NCI-H2171 treated with DMSO at 0.1 percent for 48 hours (cell line): ENCODE data around the gene AMOTL1.
"Not testable (repeated sequence)": the region's sequence is repeated elsewhere in the genome, so short reads cannot be mapped to it uniquely, and the experiment has no call there.

Source experiments
- DNase-seq: peaks from one replicate; lab custom pipeline; 2025; lab: John Stamatoyannopoulos, UW

Gene AMOTL1

DNA sequence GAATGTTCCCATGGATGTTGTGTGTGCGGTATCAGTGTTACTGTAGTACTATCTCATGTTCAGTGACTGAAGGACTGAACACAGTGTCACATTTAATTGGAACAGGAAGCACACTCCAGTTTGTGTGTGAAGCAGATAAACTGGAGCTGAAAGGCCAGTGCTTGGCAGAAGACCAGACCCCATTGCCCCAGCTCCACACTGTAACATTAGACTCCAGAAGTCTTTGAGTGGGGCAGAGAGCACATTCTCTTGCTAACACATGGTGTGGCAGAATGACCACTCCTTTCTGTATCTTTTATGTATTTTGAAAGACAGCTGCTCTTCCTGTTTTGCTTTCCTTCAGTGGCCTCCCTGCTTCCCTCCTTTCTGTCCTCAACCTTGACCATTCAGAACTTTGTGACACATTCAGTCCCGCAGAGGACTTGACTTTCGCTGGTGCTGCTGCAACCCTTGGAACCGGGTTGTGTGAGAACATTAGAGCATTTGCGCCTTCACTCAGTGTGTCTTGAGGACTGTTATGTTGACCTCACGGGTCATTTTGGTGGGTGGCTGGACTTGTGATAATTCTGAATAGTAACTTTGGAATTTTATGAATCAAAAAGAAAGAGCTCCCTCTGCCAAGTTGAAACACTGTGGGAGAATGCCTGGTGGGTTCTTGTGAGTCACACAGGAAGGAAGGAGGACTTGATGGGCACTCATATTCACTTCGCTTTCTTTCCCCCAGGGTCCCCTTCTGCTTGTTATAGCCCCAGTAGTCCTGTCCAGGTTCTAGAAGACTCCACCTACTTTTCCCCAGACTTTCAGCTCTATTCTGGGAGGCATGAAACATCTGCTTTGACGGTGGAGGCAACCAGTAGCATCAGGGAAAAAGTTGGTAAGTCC lies 26.4 kb downstream of the AMOTL1 start:
- DNase-seq: no peak

DNA sequence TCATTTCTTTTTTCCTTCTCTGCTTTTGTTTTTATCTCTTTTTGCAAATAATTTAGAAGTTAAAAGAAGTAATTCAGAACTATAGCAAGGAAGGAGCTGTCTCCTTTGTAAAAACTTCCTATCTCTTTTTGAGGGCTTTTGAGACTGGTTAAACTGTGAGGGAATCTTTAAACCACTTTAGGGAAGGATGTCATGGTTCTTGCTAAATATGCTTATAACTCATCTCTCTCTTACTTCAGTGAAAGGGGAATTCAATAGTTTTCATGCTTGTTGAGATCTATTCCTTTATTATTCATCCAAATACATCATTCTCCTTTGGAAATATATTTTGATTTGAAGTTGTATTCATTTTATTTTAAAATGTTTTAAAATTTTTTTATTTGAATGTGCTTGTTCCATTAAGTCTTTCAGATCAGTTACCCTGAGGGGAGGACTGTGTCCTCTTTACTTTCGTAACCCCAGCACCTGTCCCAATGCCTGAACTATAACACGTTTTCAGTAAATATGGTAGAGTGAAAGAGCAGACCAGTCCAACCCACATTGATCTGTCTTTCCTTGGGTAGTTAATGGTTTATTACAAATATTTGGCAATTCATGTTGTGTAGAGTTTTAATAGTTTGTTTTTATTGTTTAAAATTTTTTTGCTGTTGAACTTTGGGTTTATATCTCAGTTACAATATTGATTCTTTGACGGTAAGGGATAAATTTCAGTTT lies 27.5 kb downstream of the AMOTL1 start:
- no peak for DNase-seq

DNA sequence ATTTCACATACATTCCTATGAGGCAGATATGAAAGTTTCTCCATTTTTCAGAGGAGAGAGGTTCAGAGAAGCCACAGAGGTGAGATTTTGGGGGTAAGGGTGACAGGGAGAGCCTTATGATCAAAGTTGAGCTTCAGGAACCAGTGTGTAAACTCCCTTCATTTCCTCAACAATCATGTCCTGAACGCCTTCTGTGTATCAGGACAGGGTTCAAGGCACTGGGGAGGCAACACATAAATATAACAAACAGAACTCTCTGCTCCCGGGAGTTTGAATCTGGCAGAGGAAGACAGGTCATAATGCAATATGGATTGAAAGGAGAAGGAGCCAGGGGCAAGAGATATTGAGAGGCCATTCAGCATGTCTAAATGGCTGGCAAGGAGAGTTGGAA lies 28.0 kb downstream of the AMOTL1 start:
- DNase-seq: no peak

DNA sequence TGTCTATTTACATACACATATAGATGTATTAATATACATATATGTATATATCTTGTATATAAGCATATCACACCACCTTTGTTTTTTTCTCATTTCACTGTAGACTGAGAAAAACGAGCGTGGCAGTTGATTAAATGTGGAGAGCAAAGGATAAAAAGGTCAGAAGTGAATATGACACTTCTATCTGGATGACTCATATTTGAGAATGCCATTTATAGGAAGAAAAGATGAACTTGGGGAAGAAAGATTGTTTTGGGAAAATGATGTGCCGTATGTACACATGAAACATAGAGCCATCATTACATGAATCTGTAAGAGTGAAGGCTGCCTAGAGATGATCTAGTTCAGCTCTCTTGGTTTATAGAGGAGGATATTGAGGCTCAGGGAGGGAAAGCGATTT lies 28.7 kb downstream of the AMOTL1 start:
- no peak for DNase-seq

DNA sequence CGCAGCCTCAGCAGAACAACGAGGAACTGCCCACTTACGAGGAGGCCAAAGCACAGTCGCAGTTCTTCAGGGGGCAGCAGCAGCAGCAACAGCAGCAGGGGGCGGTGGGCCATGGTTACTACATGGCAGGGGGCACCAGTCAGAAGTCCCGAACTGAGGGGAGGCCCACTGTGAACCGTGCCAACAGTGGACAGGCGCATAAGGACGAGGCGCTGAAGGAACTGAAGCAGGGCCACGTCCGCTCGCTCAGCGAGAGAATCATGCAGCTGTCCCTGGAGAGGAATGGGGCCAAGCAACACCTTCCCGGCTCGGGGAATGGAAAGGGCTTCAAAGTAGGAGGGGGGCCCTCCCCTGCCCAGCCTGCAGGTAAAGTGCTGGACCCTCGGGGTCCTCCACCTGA lies 31.6 kb downstream of the AMOTL1 start:
- DNase-seq: no peak

DNA sequence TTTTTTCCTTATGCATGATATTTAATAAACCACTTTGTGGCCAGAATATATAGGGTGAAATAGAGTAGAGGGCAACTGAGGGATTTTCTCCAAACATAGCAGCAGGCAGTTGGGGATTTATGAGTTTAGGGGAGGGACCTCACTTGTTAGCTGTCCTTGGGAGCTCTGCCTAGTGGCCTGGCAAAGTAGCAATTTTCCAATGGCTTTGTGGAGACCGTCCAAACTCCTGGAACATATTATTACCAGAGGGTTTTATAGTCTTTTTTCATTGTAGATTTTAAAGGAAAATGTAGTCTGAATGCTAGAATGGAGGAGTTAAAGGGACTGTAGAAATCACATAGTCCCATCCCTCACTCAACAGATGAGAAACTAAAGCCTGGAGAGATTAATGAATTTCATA lies 32.3 kb downstream of the AMOTL1 start:
- no peak for DNase-seq

DNA sequence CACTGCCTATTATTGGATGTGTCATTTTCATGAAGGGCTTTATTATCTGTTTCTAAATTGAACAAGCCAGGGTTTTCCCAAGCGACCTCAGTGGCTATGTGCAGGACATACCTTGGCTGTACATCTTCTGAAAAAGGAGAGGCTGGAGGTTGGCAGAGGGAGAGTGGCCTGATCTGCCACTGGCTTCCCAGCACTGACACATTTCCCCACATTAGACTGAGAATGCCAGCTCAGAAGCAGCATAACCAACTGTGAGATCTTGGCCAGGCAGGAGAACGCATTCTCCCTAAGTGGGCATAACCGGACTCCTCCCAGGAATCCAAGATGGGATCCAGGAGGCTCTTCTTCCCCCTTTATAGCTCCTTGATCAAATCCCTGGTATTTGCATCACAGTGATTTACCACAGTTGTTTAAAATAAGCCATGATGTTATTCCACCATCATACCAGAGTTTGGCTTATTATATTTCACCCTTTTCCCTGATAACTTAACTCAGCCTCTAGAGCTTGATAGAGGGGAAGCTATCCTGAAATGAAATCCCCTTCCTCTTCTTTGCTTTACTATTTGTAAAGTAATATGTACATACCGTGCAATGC lies 33.8 kb downstream of the AMOTL1 start:
- no peak for DNase-seq

DNA sequence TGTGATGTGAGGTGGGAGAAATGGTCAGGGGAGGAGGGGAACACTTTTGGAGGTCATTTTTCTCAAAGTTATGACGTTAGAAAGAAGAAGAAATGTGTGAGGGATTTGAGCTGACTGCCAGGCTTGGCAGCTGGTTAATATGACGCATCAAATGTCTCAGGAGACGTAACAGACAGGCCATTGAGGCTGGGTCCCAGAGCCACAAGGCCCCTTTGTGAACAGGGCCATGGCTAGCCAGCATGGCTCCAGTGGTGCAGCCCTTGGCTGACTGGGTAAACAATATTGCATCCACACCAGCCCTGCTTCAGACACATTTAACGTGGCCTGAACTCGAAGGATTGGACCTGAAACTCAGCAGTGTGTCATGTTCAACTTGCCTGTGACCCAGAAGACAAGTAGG lies 34.3 kb downstream of the AMOTL1 start:
- no peak for DNase-seq

DNA sequence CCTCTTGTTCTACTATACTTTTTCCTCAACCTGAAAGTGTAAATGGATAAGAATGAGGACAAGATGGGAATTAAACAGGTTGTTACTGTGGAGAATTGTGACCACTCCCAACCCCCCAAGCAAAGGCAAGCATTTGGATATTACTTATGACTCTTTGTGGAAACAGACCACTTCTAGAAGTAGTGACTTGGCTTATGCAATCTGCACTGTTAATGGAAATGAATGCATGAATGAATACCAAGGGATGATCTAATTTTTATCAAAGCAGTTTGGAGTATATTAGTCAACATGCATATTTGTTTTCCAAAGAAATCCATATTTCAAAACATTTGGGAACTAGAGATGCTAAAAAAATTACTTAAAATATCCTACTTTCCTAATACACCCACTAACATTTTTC lies 35.3 kb downstream of the AMOTL1 start:
- no peak for DNase-seq

DNA sequence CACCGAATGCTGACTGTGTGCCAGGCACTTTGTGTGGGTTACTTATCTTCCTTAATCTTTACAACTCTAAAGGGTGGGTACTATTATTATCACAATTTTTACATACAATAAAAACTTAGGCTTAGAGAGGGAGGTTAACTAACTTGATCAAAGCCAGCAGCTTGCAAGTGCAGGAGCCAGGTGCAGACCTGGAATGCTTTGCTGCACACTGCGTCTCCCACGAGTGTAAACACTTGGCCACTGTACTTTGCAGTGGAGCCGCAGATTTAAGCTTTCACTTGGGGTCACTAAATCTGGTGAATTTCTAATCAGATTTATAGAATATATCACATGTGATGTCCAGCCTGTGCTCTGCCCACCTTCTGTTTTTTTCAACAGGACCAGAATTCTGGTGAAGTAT lies 36.7 kb downstream of the AMOTL1 start:
- no peak for DNase-seq

DNA sequence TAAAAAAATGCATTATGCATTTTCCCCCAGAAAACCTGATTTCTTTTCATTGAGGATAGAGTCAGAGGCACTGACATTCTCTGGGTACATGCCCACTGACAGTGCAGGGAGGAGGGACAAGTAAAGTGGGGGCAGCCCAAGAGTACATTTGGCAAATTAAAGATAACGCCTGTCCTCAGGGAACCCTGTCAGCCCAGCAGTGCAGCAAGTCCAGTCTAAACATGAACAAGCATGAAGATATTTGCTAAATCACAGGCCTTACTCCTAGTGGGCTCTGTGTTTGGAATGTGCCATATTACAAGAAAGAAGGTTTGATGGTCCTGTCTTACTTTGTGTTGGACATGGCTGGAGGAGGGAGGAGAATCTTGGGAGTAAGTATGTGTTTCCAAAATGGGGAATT lies 37.9 kb downstream of the AMOTL1 start:
- DNase-seq: no peak

DNA sequence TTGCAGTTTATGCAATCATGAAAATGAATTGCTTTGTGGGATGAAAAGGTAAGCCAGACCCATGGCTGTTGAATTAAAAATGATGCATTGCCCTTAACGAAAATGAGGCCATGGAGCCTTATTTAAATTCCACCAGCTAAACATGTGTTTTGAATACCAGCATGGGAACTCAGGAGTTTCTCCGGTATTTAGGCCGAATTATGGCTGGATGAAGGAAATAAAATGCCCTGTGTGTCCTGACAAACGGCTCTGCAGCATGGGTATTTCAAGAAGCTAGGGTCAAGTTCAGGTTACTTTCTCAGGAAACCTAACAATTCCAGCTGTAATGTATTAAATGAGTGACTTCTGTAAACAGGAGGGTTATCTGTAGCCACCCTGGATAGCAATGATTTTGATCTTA lies 38.3 kb downstream of the AMOTL1 start:
- DNase-seq: no peak

DNA sequence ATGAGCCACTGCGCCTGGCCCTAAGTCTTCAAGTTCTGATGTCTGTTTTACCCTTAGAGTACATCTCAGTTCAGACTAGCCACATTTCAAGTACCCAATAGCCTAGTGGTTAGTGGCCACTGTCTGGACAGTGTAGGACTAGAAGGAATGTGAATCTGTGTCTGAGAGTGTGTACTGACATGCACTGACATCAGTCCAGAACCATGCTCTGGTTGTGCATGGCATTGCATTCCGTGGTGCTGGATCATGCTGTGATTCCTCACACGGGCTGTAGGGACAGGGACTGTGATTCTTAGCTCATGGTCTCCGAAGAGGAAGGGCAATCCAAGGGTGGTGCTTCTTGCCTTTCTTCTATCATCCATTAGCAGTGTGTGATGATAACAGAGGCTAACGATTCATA lies 41.1 kb downstream of the AMOTL1 start:
- no peak for DNase-seq

DNA sequence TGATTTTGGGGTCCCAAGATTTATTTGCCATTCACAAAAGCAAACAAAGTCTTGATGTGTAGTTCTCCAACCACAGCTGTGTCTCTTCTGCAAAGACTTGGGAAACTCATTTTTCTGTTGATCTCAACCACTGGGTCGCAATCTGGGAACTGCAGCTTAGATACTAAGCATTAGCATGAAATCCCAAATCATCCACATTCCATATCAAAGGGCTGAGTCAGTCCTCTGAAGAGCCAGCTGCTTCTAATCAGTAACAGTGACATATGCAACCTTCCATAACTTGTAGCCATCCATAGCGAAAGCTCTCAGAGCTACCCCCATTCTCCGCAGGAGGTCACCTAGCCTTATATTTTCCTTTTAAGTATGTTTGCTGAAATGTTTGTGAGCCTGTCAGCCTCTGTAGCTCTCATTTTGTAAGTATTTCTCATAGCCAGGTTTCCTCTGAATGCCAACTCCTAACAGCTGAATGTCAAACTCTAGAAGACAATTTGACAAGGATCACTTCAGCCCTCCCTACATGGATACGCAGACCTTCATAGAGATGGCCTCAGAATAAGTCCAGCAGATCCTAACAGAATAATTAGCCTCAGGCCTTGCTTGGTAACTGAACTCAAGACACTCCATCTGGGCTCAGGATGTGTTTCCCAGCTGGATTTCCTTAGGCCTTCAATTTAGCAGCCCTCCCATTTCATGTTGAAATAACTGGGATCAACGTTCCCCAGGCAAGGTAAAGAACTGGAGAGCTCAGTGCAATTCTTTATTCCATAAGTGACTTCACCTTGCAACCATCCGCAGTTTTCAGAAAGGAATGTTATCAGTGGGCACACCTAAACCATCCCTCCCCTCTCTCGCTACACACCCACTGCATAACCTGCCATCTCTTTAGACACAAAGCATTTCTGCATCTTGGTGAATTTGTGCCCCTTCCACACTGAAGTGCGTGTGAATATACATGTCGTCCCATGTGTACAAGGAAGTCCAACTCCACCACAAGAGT lies 44.9 kb downstream of the AMOTL1 start:
- DNase-seq: not testable (repeated sequence)

DNA sequence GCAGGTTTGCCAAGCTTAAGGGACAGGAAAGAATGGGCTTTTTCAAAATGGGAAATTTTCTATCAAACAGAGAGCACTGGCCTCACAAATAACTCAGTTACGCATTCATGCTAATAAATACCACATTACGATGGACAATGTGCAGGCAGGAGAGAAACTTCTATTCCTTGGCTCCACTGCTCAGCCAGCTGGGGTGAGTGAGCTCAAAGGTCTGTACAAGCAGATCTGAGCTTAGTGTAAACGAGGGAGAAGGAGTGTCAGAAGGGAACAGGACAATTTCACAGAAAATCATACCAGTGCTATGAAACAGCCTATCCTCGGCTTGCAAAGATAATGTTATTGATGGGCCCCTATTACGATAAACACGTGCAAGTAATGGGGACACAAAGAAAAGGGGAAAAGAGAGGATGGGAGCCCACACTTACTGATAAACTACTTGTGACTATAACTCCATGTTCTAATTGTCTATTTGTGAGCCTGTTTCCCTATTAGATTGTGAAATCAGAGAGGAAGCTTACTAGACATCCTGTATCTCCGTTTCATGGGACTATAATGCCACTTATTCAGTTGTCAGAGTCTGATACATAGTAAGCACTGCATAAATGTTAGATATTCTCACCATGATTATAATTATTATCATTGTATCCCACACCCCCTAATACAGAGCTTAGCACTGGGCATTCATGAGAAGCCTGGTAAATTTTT lies 46.3 kb downstream of the AMOTL1 start:
- DNase-seq: no peak

DNA sequence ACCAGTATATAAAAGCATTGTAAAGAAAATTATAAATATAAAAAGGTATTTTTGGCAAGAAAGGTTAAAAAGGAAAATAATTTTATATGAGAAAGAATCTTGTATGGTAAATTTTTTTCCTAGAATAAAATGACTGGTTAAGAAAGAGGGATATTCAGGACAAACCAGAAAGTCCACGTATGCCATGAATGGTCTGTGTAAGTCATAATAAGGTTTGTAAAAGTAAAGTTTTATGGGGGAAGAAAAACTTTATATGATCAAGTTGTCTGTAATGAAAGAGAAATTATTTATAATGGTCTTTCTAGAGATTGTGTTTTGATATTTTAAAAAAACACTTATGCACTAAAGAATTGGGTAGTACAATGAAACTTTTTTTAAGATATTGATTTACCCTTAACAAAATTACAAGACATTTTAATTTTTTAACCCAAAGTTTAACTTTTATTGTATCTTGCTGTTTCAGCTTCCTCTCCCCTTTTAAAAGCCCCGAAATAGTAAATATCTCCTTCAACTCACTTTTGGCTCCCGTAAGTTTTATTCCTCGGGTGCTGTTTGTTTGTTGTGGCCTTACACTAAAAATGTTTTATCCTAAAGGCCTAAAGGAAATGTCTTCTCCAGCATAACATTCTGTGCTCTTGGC lies 47.7 kb downstream of the AMOTL1 start:
- no peak for DNase-seq

DNA sequence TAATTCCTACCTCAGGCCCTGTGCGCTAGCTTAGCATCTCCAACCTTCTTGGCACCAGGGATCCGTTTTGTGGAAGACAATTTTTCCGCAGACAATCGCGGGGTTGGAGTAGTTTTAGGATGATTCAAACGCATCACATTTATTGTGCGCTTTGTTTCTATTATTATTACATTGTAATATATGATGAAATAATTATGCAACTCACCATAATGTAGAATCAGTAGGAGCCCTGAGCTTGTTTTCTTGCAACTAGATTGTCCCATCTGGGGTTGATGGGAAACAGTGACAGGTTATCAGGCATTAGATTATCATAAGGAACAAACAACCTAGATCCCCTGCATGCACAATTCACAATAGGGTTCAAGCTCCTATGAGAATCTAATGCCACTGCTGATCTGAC lies 52.3 kb downstream of the AMOTL1 start:
- no peak for DNase-seq

DNA sequence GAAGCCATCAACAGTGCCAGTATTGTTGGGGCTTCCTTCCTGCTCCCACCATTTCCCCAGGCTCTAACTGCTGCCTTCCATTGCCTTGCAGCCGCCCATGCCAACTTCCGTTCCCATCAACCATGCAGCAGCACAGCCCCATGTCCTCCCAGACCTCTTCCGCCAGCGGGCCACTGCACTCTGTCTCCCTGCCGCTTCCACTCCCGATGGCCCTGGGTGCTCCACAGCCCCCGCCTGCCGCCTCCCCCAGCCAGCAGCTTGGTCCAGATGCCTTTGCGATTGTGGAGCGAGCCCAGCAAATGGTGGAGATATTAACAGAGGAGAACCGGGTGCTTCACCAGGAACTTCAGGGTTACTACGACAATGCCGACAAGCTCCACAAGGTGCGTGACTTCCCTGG lies 53.3 kb downstream of the AMOTL1 start:
- DNase-seq: no peak

DNA sequence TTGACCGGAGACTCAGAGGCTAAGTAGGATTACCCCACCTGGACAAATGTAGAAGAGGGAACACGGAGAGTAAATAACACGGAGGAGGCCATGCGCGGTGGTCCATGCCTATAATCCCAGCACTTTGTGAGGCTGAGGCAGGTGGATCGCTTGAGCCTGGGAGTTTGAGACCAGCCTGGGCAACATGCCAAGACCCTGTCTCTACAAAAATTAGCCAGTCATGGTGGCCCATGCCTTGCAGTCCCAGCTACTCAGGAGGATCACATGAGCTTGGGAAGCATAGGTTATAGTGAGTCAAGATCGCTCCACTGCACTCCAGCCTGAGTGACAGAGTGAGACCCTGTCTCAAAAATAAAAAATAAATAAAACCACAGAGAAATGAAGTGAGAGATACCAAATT lies 53.9 kb downstream of the AMOTL1 start:
- no peak for DNase-seq

DNA sequence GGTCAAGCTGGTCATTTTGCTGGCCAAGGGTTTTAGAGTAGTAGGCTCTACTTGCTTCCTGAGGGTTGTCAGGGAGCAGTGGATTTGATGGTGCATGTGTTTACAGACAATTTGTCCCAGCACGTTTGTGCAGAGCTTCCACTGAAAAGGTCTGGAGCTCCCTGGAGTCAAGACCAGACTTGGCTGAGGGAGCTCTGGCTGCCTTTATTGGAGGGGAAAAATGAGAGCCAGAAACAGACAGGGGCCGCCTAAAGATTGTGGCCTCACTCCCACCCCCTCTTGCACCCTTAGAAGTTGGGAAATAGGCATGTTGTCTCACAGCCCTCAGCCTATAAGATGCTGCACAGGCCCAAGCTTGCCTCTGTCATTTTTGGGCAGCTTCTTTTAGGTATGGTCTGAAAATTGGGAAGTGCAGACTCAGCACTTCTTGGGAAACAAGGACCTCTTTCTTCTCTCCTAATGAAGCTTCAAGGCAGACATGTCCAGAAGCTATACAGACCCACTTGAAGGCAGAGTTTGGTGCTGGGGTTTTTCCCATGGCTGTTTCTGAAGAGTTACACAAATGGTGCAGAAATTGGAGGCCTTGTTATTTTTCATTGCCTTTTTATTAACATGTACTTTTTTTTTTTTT lies 55.1 kb downstream of the AMOTL1 start:
- DNase-seq: no peak
